Choroid plexus epithelial cell (primary cell): ENCODE results near the gene SRM.

Experiments used
- DNase-seq: peaks from one replicate; pipeline ENCODE4 v3.0.0-alpha.2; 2010; ENCODE audit warnings: low read depth
- H3K4me3 ChIP-seq: 2 replicates; pipeline ENCODE4 v1.5.1; 2011; ENCODE audit warnings: low read depth, mild to moderate bottlenecking, control low read depth, low read length, moderate library complexity
- CTCF ChIP-seq: conservative IDR thresholded peaks from 2 replicates; pipeline ENCODE4 v1.5.1; 2011; ENCODE audit warnings: low read depth, mild to moderate bottlenecking, control low read depth, inconsistent platforms, low read length, moderate library complexity

The SRM gene

GRCh38 chr1:11046625-11047365 lies 13.0 kb downstream of the SRM start, which contains the start of gene MASP2:
MASP2 (minus strand) TSS chr1:11047239; CDS start chr1:11047207, 32 bp downstream.
- no peak within 1 kb of the TSS for H3K4me3 ChIP-seq
- no peak for DNase-seq
- no peak for TF ChIP-seq CTCF

DNA sequence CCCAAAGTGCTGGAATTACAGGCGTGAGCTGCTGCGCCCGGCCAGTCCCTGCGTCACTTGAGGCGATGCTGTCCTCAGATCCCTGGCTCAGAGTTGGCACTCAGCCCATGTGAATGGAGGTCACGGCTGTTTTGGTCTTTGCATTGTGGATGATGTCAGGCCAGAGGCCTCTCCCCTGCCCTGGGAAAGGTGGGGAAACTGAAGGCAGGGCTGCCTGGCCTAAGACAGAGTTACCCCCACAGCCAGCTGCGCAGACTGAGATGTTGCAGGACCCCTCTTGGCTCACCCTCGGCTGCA lies 13.6 kb downstream of the SRM start:
- TF ChIP-seq CTCF, result no peak
- DNase-seq, result no peak
- H3K4me3 ChIP-seq, result no peak overlapping the region

GRCh38 chr1:11045428-11046269 lies 14.2 kb downstream of the SRM start:
- no peak overlapping the region for H3K4me3 ChIP-seq
- no peak for DNase-seq
- no peak for TF ChIP-seq CTCF

DNA sequence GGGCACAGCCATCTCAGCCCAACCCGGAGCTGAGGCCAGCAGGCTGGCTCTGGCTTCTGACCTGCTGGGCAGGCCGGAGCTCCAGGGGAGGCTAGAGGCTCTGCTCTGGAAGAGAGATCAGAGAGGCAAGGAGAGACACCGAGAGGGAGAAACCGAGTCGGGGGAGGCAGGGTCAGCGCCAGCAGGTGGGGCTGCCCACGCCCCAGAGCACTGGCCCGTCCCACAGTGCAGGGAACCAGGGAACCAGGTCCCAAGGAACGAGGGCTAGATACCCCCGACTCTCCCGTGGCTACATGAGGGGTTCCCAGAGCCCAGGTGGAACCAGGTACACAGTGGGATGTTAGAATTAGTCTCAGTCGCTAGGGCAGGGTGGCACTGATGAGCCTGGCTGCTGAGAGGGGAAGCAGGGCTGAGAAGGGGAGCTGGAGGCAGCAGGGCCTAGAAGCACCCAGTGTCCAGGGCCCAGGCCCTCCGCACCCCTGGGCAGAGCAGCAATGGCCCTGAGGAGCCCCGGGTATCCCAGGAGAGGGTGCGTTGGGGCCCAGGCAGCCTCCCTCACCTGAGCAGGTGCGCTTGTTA lies 14.9 kb downstream of the SRM start:
- DNase-seq, result no peak
- H3K4me3 ChIP-seq, result no peak overlapping the region
- TF ChIP-seq CTCF, result no peak

DNA sequence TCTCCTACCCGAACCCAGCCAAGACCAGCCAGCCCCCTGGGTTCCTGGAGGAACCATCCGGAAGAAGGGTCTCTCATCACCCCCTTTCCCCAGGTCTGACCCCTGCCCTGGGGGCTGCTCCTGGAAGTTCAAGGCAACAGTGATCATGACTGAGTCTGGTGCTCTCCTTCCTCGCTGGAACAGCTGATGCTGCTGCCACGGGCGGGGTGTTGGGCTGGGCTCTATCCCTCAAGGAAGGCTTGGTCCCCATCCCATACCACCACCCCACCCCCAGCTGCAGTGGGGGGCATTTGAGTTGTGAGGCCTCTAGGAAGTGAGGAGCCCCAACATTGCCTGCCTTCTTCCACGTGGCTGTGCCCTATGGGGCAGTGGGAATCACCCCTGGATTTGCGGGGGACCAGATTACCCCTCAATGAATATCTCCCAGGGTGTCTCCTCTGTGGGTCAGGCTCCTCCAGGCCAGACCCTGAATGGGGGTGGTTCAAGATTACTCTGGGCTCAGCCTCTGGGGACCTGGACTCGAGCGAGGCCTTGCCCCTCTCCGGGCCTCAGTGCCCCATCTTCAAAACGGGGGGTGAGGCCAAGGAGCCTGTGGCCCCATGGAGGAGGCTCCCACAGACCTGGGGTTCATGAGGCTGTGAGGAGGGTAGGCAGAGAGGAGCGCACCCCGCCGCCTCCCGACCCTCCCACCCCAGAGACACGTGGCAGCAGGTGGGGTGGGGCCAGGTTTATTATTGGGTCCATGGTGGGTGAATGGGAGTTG lies 15.6 kb downstream of the SRM start:
- H3K4me3 ChIP-seq, result no peak overlapping the region
- no peak for DNase-seq
- TF ChIP-seq CTCF, result no peak

- no peak overlapping the region for H3K4me3 ChIP-seq
- DNase-seq, result no peak
- TF ChIP-seq CTCF, result no peak
Observed at GRCh38 chr1:11042995-11043874, 16.6 kb downstream of the SRM start.
